GM04503 (cell line): Measurements from ENCODE around the gene FAU.
"Not testable (repeated sequence)": the region's sequence is repeated elsewhere in the genome, so short reads cannot be mapped to it uniquely, and the experiment has no call there.

Source experiments
- DNase-seq: peaks from one replicate; pipeline ENCODE4 v3.0.0-alpha.2; 2012; ENCODE audit warnings: low read depth

Gene FAU

DNA sequence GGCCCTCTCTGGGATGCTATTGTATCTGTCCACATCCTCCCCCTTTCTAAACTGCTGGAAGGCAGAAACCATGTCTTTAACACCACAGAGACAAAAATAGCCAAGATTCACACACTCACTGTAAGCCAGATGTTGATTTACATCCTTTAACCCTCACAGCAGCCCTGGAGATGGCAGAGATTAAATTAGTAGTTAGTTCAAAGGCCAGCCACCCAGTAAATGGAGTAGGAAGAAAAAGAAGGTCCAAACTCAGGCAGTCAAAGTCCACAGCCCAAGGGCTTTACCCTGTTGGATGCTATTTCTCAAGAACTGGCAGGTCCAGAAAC is 2.3 kb downstream of the FAU start:
- DNase-seq, result no peak

GRCh38 chr11:65118891-65119669 is 2.9 kb downstream of the FAU start:
- not testable (repeated sequence) for DNase-seq

DNA sequence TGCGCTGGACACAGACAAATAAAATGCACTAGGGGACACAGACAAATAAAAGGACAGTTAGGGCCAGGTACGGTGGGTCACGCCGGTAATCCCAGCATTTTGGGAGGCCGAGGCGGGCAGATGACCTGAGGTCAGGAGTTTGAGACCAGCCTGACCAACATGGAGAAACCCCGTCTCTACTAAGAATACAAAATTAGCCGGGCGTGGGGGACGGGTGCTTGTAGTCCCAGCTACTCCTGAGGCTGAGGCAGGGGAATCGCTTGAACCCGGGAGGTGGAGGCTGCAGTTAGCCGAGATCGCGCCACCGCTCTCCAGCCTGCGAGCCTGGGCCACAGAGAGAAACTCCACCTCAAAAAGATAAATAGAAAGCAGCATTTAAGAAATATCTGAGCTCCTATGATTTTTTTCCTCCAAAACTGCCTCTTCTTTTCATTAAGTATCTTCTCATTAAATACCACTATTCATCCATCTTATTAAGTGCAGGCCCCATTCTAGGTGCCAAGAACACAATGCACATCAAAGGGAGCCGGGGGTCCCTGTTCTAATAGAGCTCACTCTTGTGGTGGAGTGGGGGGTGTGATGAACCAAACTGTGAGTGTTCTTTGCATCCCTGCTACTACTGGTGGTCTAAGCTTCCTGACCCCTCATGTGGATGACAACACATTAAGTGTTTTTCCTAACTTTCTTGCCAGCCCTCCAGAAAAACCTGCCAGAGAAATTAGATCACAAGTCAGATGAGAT is 3.7 kb downstream of the FAU start:
- no peak for DNase-seq

DNA sequence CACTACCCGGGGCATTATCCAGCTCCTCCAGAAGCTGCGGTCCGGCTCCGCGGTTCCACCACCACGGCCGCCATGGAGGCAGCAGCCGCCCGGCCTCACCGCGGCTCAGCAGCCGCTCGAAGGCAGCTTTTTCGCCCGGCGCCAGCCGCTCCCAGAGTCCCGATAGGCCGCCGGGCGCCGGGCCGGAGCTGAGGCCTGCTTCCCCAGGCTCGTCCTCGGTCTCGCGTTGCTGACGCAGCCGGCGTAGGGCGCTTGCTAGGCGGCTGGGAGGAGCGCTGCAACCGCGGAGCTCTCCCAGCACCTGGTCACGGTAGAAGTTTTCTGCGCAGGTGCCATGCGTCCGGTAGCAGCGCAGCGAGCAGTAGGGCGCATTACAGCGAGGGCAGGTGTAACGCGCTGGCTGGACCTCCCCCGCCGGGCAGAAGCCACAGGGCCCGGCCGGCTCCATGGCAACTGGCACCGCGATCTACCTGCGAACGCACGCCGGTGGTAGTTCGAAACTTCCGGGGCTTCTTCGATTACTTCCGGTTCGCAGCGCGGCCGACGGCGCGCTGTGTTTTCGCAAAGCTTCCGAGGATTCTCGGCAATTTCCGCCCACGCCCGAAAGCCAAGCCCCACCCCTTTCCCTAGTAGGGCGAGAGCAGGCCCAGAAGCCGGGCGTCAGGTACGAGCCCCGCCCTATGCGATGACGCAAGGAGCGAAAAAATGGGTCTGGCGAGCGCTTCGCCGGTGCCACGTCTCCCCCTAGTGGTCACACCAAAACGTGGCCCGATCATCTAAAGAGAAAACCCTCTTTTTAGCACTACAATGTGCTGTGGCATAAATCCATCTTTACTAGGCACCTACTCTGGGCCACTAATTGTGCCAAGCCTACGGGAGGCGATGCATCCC is 4.5 kb downstream of the FAU start, which contains the start of gene ZNHIT2:
TSS of gene ZNHIT2 (minus strand) at position 496 of the 891 bp plus-strand sequence. CDS start at position 448, 48 bp downstream.
- DNase-seq, result peak; percentile 87

DNA sequence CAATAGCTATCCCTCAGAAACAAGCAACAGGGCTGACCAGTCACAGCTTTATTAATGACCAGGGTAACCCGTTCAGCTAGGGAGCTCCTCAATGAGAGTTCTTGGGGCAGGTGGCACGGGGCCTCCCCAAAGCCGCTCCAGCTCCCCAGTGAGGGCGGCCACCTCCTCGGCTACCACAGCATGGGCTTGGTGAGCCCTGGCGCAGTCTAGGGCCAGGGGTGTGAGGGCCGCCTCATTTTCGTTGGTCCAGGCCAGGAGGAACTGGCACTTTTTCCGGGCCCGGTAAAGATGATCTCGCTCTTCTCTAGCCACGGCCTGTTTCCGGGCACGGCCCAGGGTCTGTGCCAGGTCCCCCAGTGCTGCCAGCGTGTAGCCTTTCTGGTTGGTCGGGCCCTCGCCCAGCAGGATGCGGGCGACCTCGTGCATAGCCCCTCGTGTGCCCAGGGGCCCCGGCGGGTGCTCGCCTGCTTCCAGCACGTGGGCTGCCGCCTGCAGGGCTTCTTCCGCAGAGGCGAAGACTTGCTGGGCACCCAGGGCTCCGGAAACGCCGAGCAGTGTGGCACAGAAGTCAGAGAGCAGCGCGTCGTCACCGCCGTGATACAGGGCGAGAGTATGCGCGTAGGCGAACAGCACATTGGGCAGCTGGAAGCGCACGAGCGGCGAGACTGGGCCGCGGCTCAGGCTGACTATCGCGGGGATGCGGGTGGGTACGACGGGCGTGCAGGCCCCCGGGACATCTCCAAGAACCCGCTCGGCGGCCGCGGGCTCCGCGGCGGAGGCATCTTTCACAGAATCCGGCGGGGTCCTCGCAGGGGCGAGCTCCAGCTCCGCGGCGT is 5.3 kb downstream of the FAU start:
- no peak for DNase-seq

GRCh38 chr11:65115361-65116082 is 6.4 kb downstream of the FAU start:
- DNase-seq, result no peak

DNA sequence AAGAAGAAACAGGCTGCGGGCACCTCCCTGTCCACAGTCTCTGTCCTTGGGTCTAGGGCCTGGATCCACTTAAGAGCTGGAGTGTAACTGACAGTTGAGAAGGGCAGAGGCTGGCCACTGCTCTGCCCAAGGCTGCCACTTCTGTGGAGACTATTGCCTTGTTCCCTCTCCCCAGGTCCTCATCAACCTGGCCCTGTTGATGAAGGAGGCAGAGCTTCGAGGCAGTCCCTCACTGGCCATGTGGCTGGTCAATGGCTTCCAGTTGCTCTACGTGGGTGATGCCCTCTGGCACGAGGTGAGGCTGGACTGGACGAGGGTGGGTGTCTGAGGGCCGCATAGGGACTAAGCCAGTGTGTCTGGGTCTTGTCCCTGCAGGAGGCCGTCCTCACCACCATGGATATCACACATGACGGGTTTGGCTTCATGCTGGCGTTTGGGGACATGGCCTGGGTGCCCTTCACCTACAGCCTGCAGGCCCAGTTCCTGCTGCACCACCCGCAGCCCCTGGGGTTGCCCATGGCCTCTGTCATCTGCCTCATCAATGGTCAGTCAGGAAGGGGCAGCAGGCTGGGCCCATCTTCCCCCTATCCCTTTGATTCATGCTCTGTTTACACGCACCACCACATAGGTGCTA is 7.3 kb downstream of the FAU start:
- no peak for DNase-seq

DNA sequence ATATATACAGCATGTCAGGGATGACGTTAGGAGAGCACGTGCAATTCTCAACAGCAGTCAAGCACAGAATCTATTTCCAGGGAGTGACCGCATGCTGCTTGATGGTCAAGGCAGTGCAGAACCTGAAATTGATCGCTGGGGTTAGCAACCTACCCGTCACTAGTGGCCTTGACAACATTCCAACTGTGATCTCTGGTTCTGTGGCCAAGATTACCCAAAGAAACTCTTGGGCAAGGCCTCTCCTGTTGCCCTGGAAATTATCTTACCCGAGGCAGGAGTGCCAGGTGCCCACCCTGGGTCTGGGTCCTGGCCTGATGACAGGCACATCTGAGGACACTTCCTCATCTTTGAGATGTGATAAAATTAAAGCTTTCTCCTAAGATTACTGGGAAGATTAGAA is 8.1 kb downstream of the FAU start:
- no peak for DNase-seq

DNA sequence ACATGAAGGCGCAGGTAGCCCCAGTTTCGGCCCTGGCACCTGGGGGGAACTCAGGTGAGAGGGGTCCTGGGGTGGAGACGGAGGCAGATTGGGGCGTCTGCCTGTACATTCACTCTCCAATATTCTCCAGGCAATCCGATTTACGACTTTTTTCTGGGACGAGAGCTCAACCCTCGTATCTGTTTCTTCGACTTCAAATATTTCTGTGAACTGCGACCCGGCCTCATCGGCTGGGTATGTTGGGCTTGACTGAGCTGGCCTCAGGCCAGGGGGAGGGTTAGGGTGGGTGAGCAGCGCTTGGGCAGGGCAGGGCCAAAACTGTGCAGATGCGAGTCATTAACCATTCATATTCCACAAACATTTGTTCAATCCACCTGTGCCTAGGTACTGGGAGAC is 8.6 kb downstream of the FAU start:
- DNase-seq, result no peak

DNA sequence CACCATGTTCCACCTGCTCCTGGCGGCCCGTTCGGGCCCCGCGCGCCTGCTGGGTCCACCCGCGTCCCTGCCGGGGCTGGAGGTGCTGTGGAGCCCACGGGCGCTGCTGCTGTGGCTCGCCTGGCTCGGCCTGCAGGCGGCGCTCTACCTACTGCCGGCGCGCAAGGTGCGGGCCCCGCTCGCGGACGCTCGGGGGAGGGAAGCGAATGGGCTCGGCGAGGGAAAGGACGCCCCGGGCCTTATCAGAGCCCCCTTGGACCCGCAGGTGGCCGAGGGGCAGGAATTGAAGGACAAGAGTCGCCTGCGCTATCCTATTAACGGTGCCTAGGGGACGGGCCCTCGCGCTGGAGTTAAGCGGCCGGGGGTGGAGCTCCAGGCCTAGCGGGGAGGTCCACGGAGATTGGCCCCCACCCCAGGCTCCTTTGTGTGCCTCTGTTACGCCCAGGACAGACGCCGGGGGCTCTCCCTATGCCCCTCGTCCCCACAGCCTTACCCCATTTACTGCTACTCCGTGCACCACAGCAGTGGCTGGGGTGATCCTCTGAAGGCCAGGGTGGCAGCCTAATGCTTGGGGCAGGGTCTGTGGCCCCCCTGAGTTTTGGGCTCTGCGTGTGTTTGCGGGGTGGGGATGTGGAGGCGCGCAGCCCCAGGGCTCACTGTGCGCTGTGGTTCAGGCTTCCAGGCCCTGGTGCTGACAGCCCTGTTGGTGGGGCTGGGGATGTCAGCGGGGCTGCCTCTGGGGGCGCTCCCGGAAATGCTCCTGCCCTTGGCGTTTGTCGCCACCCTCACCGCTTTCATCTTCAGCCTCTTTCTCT is 9.2 kb downstream of the FAU start:
- no peak for DNase-seq

DNA sequence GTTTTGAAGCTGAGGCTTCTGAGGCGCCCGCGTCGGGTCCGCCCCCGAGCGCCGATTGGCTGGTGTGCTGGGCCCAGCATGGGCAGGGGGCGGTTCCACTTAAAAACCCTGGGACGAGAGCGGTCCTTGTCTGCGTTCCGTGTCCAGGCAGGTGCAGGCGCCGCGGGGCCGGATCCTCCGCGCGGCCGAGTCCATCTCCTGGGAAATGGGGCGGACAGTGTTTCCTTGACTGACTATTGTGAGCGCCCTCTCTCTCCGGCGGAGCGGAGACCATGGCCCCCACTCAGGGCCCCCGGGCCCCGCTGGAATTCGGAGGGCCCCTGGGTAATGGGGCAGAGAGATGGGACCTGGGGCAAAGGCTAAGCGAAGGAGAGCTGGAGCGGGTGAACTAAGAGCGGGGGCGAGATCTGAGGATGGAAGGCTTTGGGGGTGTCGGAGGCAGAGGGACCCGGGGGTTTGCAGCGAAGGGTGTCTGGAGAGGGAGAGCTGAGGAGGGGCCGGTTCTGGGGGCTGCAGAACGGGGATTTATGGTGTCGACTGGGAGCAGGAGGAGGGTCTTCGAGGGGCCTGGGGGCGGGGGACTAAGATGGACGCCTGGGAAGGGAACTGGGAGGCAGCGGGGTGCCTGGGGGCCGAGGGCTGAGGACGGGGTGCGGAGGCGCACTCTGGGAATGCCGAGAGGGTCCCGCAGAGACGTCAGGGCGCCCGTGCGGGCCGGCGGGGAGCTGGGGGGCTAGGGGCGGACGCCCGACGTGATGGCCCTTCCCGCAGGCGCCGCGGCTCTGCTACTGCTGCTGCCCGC is 10.0 kb downstream of the FAU start, which contains the start of gene TM7SF2:
TSS of gene TM7SF2 (plus strand) at position 129 of the 802 bp plus-strand sequence. CDS start at position 273, 144 bp downstream.
- DNase-seq, result no peak

DNA sequence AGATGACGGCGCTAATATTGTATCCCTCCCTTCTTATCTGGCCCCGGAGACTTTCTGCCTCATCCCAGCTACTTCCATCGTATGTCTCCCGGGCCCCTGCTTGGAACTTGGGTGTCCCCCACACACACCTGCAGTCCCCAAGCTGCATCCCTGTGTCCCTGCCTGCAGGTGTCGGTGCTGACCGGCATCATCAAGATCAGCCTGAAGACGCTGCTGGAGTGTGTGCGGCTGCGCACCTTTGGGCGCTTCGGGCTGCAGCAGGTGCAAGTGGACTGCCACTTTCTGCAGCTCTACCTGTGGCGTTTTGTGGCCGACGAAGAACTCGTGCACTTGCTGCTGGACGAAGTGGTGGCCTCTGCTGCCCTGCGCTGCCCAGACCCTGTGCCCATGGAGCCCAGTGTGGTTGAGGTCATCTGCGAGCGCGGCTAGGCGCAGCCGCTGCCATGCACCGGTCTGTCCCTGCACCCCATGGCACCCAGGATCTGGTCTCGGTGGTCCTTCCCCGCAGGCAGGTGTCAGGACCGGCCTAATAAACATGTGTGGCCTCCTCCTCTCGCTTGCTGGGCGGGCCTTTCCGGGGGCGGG is 10.7 kb downstream of the FAU start:
- DNase-seq, result no peak

DNA sequence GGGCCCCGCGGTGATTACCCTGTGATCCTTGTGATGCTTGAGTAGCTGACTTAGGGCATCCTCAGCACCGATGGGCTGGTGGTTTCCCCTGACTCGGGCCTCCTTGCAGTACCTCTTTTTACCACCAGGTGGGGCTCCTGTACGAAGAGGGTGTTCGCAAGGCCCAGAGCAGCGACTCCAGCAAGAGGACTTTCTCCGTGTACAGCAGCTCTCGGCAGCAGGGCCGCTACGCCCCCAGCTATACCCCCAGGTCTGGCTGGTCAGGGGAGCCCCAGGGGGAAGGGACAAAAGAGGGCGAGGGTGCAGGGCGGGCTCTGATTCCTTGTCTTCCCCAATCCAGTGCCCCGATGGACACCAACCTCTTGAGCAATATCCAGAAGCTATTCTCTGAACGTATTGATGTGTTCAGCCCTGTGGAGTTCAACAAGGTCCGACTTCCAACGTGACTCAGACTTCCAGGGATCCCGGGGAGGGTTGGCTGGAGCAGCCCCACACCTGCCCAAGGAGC is 11.5 kb downstream of the FAU start:
- DNase-seq, result no peak

DNA sequence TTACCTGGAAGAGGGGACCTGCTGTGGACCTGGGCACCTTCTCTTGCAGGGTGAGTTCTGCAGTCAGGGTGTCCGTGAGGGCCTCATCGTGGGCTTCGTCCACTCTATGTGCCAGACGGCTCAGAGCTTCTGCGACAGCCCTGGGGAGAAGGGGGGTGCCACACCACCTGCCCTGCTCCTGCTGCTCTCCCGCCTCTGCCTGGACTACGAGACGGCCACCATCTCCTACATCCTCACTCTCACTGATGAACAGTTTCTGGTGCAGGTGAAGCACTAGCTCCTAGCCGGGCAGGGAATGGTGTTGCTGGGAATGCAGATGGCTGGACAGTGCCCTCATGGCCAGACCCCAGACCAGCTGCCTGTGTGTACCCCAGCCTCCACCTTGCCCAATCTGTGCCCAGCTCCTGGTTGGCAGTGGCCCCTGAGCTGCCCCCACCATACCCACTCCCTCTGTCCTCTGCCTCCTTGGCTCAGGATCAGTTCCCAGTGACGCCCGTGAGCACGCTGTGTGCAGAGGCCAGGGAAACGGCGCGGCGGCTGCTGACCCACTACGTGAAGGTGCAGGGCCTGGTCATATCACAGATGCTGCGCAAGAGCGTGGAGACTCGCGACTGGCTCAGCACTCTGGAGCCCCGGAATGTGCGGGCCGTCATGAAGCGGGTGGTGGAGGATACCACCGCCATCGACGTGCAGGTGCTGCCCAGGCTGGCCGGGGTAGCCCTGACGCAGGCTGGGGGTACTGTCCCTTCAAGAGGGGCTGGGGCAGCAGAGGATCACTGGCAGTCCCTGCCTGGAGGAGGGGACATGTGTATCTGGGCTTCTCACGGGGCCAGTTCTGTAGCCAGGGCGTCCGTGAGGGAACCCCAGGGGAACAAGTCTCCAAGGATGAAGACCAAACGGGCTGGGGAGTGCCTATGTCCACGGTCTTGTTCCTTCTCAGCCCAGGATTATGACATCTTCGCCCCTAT is 12.4 kb downstream of the FAU start:
- DNase-seq, result no peak

GRCh38 chr11:65108469-65109123 is 13.3 kb downstream of the FAU start:
- DNase-seq, result no peak

DNA sequence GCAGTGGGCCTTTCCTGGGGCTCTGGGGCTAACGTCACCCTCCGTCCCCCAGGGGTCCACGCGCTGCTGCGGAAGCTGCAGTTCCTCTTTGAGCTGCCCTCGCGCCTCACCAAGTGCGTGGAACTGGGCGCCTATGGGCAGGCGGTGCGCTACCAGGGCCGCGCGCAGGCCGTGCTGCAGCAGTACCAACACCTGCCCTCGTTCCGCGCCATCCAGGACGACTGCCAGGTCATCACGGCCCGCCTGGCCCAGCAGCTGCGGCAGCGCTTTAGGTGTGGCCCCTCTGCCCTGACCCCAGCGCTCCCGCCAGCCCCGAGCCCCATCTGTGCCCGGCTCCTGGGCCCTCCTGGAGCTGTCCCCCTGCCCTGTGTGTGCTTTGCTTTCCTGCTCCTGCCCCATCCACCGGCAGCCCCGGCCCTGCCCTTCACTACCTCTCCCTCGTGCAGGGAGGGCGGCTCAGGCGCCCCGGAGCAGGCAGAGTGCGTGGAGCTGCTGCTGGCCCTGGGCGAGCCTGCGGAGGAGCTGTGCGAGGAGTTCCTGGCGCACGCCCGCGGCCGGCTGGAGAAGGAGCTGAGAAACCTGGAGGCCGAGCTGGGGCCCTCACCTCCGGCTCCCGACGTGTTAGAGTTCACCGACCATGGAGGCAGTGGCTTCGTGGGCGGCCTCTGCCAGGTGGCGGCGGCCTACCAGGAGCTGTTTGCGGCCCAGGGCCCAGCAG is 14.0 kb downstream of the FAU start:
- no peak for DNase-seq
